SKM-1 treated with dmso at 0.1 percent for 144 hours (cell line): ENCODE results near the gene COBLL1.

Experiments
- DNase-seq: peaks from one replicate; lab custom pipeline; 2025; ENCODE audit not compliant: unreplicated experiment; lab: John Stamatoyannopoulos, UW

Gene COBLL1

DNA sequence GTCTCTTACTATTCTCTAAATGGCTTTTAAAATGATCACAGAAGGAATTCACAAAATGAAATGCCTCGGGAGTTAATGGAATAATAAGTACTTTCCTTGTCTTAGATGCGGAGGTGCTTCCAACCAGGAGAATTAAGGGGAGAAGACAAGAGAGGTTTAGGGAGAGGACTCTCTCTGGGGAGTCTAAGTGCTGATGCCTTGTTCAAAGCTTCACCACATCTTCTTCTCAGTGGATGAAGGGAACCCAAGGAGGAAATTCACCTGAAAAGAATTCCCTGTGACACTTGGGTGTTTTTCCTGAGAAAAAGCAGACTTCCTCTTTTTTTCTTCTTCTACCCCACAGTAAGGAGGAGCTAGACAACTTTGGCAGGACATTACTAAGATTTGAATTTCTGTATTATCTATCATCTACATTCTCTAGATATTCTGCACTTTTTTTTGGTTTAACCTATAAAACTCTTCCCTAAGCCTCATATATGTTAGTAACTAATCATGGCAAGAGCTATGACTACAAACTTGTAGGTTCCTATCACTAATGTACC, 150.2 kb downstream of the COBLL1 start:
- no peak for DNase-seq

- no peak for DNase-seq
Observed at GRCh38 chr2:164690361-164690760, 151.3 kb downstream of the COBLL1 start.

GRCh38 chr2:164688896-164689419, 152.7 kb downstream of the COBLL1 start:
- no peak for DNase-seq

- DNase-seq, result no peak
Observed at GRCh38 chr2:164681009-164681408, 160.6 kb downstream of the COBLL1 start.

DNA sequence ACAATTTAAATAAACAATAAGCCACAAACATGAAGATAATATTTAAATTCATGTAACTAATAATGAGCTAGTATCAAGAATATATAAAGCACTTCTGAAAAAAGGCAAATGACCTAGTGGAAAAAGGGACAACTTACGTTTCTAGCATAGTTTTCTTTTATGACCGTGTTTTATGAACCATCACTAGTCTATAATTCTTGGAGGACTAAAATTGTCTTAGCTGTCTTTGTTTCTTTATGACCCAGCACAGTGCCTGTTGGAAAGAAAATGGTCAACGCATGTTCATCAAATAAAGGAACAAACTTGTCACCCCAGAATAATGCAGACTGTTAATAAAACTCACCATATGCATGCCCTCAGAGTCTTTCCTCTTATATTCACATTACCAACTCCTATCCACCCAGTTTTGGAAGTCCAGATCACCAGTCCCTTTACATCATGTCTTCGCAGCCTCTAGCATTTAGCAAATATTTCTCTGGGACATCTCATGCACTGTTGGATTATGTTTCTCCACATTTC, 162.9 kb downstream of the COBLL1 start:
- DNase-seq, result no peak

GRCh38 chr2:164677733-164678132, 163.9 kb downstream of the COBLL1 start:
- DNase-seq, result no peak

GRCh38 chr2:164677271-164677670, 164.4 kb downstream of the COBLL1 start:
- no peak for DNase-seq

DNA sequence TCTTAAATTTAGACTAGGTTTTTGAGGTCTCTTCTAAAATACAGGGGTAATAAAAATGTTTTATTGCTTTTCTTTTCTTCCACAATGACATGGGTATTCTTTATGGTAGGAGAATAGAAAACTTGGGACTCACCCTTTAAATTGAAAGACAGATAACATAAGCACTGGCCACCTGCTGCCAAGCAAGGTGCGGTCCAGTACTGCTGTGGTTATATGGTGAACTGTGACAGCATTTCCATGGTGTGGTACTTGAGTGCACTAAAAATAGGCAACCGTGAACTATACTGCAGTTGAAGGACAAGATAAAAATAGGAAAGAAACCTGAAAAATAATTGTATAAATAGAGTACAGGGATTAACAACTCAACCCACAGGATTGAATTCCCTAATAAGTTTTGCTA, 165.9 kb downstream of the COBLL1 start:
- DNase-seq, result no peak

GRCh38 chr2:164675027-164675426, 166.6 kb downstream of the COBLL1 start:
- no peak for DNase-seq

DNA sequence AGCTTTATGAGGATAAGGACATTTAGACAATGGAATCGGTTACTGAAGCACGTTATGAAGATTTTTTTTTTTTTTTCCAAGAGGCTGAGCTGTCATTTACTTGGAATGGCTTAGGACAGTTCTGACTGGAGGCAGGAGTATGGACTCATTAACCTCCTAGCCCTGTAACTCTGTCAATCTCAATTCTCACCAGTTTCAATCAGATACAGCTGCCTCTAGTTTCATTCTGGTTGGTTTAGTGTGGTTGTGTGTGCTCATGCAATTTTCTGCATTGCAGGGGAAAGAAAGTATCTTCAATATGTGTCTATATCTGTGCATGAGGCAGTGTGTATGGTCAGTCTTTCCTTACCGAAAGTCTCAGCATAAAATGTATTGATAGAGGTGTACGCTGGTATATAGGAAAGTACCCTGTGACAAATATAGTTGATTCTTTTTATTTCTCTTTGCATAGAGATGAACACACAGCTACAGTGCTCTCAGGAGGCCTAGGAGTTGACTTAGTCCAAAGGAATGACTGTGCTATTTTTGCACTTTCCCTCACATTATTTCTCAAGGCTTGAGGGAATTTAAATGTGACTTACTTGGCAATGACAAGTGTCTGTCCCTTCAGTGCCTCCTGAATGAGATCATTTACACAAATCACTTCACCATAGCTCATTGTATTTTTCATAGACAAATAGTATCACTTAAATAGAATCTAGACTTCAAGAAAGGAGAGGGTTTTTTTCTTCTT, 169.8 kb downstream of the COBLL1 start:
- no peak for DNase-seq

DNA sequence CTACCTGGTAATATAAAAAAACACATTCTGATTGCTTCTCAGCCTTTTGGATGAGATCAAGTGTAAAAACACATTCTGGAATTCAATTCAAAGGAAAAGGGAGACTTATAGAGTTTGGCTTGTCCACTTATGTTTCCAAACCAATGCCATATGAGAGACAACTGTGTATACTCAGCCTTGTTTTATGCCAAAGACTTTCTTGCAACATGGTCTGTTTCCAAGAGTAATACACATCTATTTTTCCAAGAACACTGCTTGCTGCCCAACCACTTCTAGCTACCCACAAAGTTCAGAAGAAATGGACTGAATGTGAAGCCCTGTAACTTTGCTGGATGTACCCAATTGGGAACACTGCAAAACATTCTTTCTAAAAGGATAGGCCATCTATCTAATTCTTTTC, 172.3 kb downstream of the COBLL1 start:
- DNase-seq, result no peak

DNA sequence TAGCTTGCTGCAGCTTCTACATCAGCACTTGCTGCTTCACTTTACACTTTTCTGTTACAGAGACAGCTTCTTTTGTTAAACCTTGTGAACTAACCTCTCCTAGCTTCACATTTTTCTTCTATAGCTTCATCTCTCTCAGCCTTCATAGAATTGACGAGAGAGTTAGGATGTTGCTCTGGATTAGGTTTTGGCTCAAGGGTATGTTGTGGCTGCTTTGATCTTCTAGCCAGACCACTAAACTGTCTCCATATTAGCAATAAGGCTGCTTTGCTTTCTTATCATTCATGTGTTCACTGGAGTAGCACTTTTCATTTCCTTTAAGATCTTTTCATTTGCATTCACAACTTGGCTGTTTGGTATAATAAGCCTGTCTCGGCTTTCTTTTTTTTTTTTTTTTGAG, 174.1 kb downstream of the COBLL1 start:
- DNase-seq, result no peak

GRCh38 chr2:164664070-164664469, 177.6 kb downstream of the COBLL1 start:
- no peak for DNase-seq

DNA sequence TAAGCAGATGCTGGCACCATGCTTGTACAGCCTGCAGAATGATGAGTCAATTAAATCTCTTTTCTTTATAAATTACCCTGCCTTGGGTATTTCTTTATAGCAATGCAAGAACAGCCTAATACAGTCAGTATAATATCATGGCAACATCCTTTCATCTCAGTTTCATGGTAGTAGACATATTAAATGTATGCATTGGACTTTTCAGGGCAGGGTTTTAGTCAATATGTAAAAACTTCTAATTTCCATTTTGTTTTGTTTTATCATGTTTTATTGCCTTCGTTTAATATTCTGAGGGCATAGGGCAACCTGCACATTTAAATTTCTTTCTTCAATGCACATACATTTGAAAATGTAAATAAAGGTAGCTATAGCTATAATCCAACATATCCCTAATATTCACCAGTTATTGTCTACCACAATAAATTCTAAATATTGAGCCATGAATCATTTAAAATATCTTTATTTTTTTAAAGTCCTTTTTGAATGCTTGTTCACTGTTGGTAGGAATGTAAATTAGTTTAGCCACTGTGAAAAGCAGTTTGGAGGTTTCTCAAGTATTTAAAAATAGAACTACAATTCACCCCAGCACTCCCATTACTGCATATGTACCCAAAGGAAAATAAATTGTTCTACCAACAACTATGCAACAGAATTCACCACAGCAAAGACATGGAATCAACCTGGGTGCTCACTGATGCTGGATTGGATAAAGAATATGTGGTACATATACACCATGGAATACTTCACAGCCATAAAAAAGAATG, 178.6 kb downstream of the COBLL1 start:
- no peak for DNase-seq

- no peak for DNase-seq
Observed at GRCh38 chr2:164662066-164662465, 179.6 kb downstream of the COBLL1 start.

- no peak for DNase-seq
Observed at GRCh38 chr2:164661349-164661748, 180.3 kb downstream of the COBLL1 start.

- DNase-seq, result no peak
Observed at GRCh38 chr2:164657129-164657528, 184.5 kb downstream of the COBLL1 start.

DNA sequence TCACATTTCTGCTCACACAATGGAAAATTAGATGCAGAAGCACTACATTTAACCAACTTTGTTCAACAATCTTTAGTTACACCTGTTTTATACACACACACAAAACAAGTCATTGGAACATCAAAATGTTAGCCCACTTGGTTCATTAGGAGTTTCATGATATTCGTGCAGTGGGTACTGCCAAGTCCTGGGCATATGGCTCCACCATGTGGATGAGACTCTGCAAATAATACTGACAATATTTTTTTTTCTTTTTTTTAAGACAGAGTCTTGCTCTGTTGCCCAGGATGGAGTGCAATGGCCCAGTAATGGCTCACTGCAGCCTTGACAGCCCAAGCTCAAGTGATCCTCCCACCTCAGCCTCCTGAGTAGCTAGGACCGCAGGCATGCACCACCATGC, 185.9 kb downstream of the COBLL1 start:
- no peak for DNase-seq

DNA sequence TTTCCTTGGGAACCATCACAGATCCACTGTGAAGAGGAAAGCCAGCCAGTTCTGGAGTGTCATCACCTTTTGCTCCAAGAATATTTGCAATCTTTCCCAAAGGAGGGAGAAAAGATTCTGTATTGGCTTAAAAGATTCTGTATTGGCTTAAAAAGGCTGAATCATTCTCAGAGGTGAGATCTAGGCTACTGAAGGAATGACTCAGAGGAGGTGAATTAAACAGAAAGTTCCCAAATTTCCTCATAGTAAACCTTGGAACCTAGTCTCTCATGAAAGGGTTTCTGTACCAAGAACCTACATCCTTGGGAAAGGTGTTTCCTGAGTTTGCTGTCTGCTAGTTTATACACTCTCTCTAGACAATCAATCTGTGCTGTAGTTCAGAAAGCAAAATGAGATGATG, 186.3 kb downstream of the COBLL1 start:
- DNase-seq, result no peak

- DNase-seq, result no peak
Observed at GRCh38 chr2:164651361-164651760, 190.3 kb downstream of the COBLL1 start.

DNA sequence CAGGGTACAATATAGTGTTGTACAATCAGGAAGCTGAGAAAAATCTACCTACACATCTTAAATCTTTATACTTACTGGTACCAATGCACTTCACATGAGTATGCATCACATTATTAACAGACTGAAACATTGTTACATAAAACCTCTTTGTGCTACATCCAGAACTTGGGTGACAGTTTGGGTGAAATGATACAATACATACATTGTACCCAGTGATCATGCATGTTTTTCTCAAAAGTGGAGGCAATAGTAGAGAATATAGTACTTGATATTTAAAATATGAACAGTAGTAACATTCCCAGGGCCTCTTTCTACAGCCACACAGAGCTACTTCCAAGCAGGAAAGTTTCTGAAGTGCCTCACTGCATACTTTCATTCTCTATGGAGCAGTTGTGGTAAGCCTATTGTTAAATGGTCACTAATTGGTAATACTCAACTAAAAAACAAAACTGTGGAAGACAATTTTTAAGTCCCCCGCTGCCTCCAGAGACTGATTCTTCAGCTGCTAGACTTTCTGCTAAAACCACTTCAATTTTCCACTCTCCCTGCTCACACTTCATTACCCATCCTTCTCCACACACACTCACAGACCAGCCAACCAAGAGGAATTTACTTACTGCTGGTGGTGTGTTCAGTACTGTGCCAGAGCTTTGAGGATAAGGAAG, 197.5 kb downstream of the COBLL1 start:
- no peak for DNase-seq
